Retinal pigment epithelial cell (primary cell): Measurements from ENCODE around the gene MFAP1.
A peak's percentile ranks its signal among the peaks of the same experiment; 100 is the strongest.

Experiments
- DNase-seq: peaks from one replicate; pipeline ENCODE4 v3.0.0-alpha.2; 2010; ENCODE audit warnings: low read depth
- H3K4me3 ChIP-seq: 2 replicates; pipeline ENCODE4 v1.5.1; 2011; ENCODE audit warnings: mild to moderate bottlenecking, low read length, control low read depth, moderate library complexity
- CTCF ChIP-seq: conservative IDR thresholded peaks from 2 replicates; pipeline ENCODE4 v1.5.1; 2011; ENCODE audit warnings: low read depth, low read length, control low read depth, inconsistent platforms

The MFAP1 gene

DNA sequence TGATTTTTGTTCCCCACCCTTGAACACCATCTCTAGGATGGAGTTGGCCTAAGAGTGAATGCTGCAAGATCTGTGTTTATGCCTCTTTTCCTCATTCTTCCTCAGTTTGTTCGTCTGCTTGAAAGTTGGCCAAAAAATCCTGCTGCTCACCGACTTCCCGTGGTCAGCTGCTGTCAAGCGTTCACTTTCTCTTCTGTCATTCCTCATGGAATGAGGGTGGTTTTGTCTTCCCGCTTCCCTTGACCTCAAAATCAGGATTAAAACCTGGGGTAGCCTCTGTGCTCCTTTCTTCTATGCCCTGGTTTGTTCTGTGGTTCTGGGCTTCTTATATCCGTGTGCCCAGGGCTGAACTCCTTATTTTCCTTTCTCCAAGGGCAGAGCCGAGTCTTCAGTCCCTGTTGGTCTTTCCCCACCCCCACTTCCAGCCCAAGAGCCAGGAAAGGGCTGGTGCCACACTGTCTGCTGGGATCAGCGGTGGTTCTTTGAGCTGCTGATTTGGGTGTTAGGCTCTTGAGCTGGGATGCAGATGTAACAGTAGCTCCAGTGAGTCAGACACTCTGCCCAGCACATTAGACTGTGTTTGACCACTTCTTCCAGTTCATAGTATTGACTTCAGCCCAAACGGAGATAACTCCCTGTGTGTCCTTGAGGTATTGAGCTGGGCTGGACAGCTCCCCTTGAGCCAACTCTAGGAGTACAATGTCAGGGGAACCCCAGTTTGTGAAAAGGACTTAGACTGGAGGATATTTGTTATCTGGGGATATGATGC is 30.0 kb downstream of the MFAP1 start:
- peak; percentile 22 for DNase-seq
- peak overlapping the region; percentile 99 for H3K4me3 ChIP-seq
- no peak for TF ChIP-seq CTCF

DNA sequence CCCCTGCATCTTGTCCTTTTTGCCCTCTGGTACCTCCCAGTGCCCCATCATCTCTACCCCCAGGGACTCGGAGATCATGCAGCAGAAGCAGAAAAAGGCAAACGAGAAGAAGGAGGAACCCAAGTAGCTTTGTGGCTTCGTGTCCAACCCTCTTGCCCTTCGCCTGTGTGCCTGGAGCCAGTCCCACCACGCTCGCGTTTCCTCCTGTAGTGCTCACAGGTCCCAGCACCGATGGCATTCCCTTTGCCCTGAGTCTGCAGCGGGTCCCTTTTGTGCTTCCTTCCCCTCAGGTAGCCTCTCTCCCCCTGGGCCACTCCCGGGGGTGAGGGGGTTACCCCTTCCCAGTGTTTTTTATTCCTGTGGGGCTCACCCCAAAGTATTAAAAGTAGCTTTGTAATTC is 30.8 kb downstream of the MFAP1 start:
- DNase-seq: no peak
- H3K4me3 ChIP-seq: peak overlapping the region; percentile 99
- no peak for TF ChIP-seq CTCF

- no peak for DNase-seq
- H3K4me3 ChIP-seq: peak overlapping the region; percentile 99
- TF ChIP-seq CTCF: no peak
Measured at GRCh38 chr15:43792761-43793476, 31.6 kb downstream of the MFAP1 start.

DNA sequence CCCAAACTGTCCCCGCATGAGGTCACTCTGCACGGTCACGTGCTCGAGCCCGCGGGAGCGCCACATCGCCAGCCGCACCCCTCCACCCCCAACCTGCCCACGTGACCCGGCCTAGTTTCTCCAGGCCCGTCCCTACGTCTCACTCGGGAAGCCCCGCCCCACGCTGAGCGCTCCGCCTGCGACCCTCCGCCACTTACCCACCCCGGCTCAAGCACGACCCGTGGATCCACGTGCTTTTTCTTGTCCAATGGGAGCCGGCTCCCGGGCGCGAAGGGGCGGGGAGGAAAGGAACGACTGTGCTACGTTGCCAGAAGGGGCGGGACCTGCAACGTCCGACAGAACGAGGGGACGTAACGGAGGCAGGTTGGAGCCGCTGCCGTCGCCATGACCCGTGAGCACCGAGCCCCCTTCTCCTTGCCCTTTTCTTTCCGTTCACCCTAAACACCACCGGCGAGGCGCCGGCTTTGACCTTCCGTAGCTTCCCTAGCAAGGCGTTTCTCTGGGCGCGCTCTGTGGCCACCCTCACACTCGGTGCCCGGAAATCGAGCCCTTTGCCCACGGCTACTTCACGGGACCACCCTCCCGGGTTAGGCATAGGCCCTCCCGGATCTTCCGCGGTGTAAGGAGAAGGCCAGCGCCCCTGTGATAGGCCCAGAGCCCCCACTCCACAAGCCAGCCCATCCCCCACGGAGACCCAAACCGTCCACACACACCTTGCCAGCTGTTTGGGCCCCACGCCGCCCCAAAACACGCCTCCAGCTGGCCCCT is 32.3 kb downstream of the MFAP1 start, which contains the start of gene SERF2:
TSS of gene SERF2 (plus strand) at position 328 of the 768 bp plus-strand sequence. CDS start at position 385, 57 bp downstream.
- no peak for TF ChIP-seq CTCF
- peak; percentile 98 for DNase-seq
- peak within 1 kb of the TSS; percentile 99 for H3K4me3 ChIP-seq

DNA sequence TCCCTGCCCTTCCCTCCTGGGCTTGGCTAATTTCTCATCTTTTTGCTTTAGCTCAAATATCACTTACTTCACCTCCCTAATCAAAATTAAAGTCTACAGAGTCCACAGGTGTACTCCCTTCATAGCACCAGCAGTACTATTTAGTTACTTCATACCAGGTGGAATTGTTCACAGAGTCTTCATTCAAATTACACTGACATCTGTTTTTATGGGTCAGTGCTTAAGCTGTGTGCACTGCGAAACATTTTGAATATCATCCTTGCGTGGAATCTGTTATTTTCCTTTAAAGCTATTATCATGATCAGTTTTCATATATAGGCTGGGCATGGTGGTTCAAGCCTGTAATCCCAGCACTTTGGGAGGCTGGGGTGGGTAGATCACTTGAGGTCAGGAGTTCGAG is 35.1 kb downstream of the MFAP1 start:
- TF ChIP-seq CTCF: no peak
- no peak for DNase-seq

GRCh38 chr15:43779016-43779415 is 45.5 kb downstream of the MFAP1 start:
- no peak for DNase-seq
- no peak overlapping the region for H3K4me3 ChIP-seq
- TF ChIP-seq CTCF: no peak

More for the DNA sequence above, 35.1 kb downstream of the MFAP1 start:
- H3K4me3 ChIP-seq: no peak overlapping the region
